Activated naive CD8-positive, alpha-beta T cell treated with anti-CD3 and anti-CD28 coated beads for 36 hours (primary cell): ENCODE results near the gene RETREG3. TPM values are rescaled to one million over a fixed set of nuclear protein-coding genes. Genes with fewer than 3 reads are reported as not detected.
A peak's percentile ranks its signal among the peaks of the same experiment; 100 is the strongest.
"Not testable (repeated sequence)": the region's sequence is repeated elsewhere in the genome, so short reads cannot be mapped to it uniquely, and the experiment has no call there.

ENCODE experiments used
- DNase-seq: peaks from one replicate; pipeline ENCODE4 v3.0.0; 2021
- H3K27ac Mint-ChIP-seq: one replicate; pipeline ENCODE4 v1.8.0; 2022; ENCODE audit warnings: mild to moderate bottlenecking, moderate library complexity, mixed read lengths
- H3K27me3 Mint-ChIP-seq: one replicate; pipeline ENCODE4 v1.8.0; 2022; ENCODE audit warnings: mild to moderate bottlenecking, mixed read lengths
- H3K36me3 Mint-ChIP-seq: one replicate; pipeline ENCODE4 v1.8.0; 2021; ENCODE audit warnings: mild to moderate bottlenecking, mixed read lengths
- H3K4me1 Mint-ChIP-seq: one replicate; pipeline ENCODE4 v1.8.0; 2021; ENCODE audit warnings: mixed read lengths
- H3K4me3 Mint-ChIP-seq: one replicate; pipeline ENCODE4 v1.8.0; 2022; ENCODE audit warnings: mild to moderate bottlenecking, moderate library complexity, mixed read lengths
- H3K9me3 Mint-ChIP-seq: one replicate; pipeline ENCODE4 v1.8.0; 2022; ENCODE audit warnings: mixed read lengths
- total RNA-seq, 2 experiments: library from RNA; stranded (reverse); gene quantifications; one replicate each; pipeline ENCODE4 v1.2.3, GENCODE V29; 2021

RETREG3 gene
- total RNA-seq, 2 experiments from 2014 or later: 18.3 to 22.7 TPM

- peak; percentile 43 for DNase-seq
- H3K27ac Mint-ChIP-seq: peak overlapping the region; percentile 84
- H3K4me3 Mint-ChIP-seq: peak overlapping the region; percentile 29
Measured at GRCh38 chr17:42541041-42541833, 67.9 kb downstream of the RETREG3 start.

GRCh38 chr17:42540558-42540957, 68.6 kb downstream of the RETREG3 start:
- Mint-ChIP-seq H3K27ac (peak overlapping the region; percentile 84), H3K4me1 (peaks cover 32% of the 10 kb centered on the region), H3K4me3 (peak overlapping the region; percentile 29), H3K36me3 (peaks cover 34% of the 10 kb centered on the region)
- not testable (repeated sequence) for H3K27me3 Mint-ChIP-seq, DNase-seq, H3K9me3 Mint-ChIP-seq

More at GRCh38 chr17:42541041-42541833, 67.9 kb downstream of the RETREG3 start:
- Mint-ChIP-seq H3K27me3 (no peaks in the 10 kb centered on the region), H3K36me3 (peaks cover 34% of the 10 kb centered on the region), H3K4me1 (peaks cover 29% of the 10 kb centered on the region), H3K9me3 (no peaks in the 10 kb centered on the region)

- H3K4me3 Mint-ChIP-seq: no peak overlapping the region
- H3K9me3 Mint-ChIP-seq: no peaks in the 10 kb centered on the region
- no peak overlapping the region for H3K27ac Mint-ChIP-seq
- peaks cover 36% of the 10 kb centered on the region for H3K4me1 Mint-ChIP-seq
- H3K27me3 Mint-ChIP-seq: no peaks in the 10 kb centered on the region
- H3K36me3 Mint-ChIP-seq: peaks cover 32% of the 10 kb centered on the region
- no peak for DNase-seq
Measured at GRCh38 chr17:42538482-42538881, 70.7 kb downstream of the RETREG3 start.

- Mint-ChIP-seq H3K9me3 (no peaks in the 10 kb centered on the region), H3K4me1 (peaks cover 36% of the 10 kb centered on the region), H3K27me3 (no peaks in the 10 kb centered on the region), H3K36me3 (peaks cover 30% of the 10 kb centered on the region), H3K4me3 (peak overlapping the region; percentile 35), H3K27ac (no peak overlapping the region)
- no peak for DNase-seq
Measured at GRCh38 chr17:42537826-42538451, 71.2 kb downstream of the RETREG3 start.

GRCh38 chr17:42537156-42537805, 71.9 kb downstream of the RETREG3 start:
- Mint-ChIP-seq H3K27me3 (no peaks in the 10 kb centered on the region), H3K4me3 (peak overlapping the region; percentile 87), H3K9me3 (no peaks in the 10 kb centered on the region), H3K4me1 (peaks cover 34% of the 10 kb centered on the region), H3K36me3 (peaks cover 29% of the 10 kb centered on the region), H3K27ac (peak overlapping the region; percentile 63)
- no peak for DNase-seq

GRCh38 chr17:42536372-42537155, 72.6 kb downstream of the RETREG3 start:
- no peaks in the 10 kb centered on the region for H3K27me3 Mint-ChIP-seq
- H3K27ac Mint-ChIP-seq: peak overlapping the region; percentile 63
- H3K36me3 Mint-ChIP-seq: peaks cover 28% of the 10 kb centered on the region
- peaks cover 34% of the 10 kb centered on the region for H3K4me1 Mint-ChIP-seq
- no peaks in the 10 kb centered on the region for H3K9me3 Mint-ChIP-seq
- peak; percentile 79 for DNase-seq
- peak overlapping the region; percentile 87 for H3K4me3 Mint-ChIP-seq

GRCh38 chr17:42536048-42536371, 73.2 kb downstream of the RETREG3 start, which contains the start of gene NAGLU:
TSS of gene NAGLU (plus strand) at chr17:42536241. CDS start at chr17:42536273, 32 bp downstream.
- peaks cover 34% of the 10 kb centered on the region for H3K4me1 Mint-ChIP-seq
- DNase-seq: peak; percentile 91

GRCh38 chr17:42535155-42536047, 73.8 kb downstream of the RETREG3 start:
- peak overlapping the region; percentile 87 for H3K27ac Mint-ChIP-seq
- no peak for DNase-seq
- H3K4me1 Mint-ChIP-seq: peaks cover 34% of the 10 kb centered on the region
- peak overlapping the region; percentile 84 for H3K4me3 Mint-ChIP-seq
- no peaks in the 10 kb centered on the region for H3K27me3 Mint-ChIP-seq
- H3K9me3 Mint-ChIP-seq: no peaks in the 10 kb centered on the region
- H3K36me3 Mint-ChIP-seq: peaks cover 19% of the 10 kb centered on the region

More at GRCh38 chr17:42536048-42536371, 73.2 kb downstream of the RETREG3 start, which contains the start of gene NAGLU:
- Mint-ChIP-seq H3K4me3 (peak within 1 kb of the TSS; percentile 87), H3K9me3 (no peaks in the 10 kb centered on the region), H3K36me3 (peaks cover 24% of the 10 kb centered on the region), H3K27me3 (no peaks in the 10 kb centered on the region), H3K27ac (peak within 1 kb of the TSS; percentile 87)

- Mint-ChIP-seq H3K9me3 (no peaks in the 10 kb centered on the region), H3K4me1 (peaks cover 37% of the 10 kb centered on the region), H3K36me3 (no peaks in the 10 kb centered on the region), H3K27me3 (no peaks in the 10 kb centered on the region), H3K27ac (peak overlapping the region; percentile 25), H3K4me3 (peak overlapping the region; percentile 63)
- peak; percentile 67 for DNase-seq
Measured at GRCh38 chr17:42531455-42532354, 77.5 kb downstream of the RETREG3 start.

- H3K9me3 Mint-ChIP-seq: no peaks in the 10 kb centered on the region
- DNase-seq: no peak
- H3K4me1 Mint-ChIP-seq: peaks cover 37% of the 10 kb centered on the region
- peak overlapping the region; percentile 25 for H3K27ac Mint-ChIP-seq
- no peaks in the 10 kb centered on the region for H3K36me3 Mint-ChIP-seq
- H3K27me3 Mint-ChIP-seq: no peaks in the 10 kb centered on the region
- H3K4me3 Mint-ChIP-seq: no peak overlapping the region
Measured at GRCh38 chr17:42530952-42531454, 78.2 kb downstream of the RETREG3 start.
